Measurements from ENCODE around the gene PAPOLG.

DNA sequence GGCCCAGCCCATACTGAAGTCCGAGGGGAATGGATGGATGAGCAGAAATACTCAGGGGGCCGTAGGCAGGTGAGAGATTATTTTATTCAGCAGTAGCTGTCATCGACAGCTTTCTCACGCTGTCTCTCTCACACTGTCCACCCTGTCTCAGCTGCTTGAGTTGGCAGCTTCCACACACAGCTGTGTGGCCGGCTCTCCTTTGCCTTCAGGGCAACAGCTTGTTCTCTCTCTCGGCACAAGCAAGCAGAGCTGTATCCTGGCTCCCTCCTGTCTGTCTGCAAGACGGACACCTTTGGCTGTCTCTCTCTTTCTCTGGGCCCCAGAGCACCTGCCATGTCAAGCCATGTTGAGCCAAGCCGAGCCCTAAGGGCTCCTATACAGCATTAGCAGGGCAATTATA lies 9.8 kb upstream of the PAPOLG start:
- TF ChIP-seq, protein P1, sequence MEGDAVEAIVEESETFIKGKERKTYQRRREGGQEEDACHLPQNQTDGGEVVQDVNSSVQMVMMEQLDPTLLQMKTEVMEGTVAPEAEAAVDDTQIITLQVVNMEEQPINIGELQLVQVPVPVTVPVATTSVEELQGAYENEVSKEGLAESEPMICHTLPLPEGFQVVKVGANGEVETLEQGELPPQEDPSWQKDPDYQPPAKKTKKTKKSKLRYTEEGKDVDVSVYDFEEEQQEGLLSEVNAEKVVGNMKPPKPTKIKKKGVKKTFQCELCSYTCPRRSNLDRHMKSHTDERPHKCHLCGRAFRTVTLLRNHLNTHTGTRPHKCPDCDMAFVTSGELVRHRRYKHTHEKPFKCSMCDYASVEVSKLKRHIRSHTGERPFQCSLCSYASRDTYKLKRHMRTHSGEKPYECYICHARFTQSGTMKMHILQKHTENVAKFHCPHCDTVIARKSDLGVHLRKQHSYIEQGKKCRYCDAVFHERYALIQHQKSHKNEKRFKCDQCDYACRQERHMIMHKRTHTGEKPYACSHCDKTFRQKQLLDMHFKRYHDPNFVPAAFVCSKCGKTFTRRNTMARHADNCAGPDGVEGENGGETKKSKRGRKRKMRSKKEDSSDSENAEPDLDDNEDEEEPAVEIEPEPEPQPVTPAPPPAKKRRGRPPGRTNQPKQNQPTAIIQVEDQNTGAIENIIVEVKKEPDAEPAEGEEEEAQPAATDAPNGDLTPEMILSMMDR (IDR thresholded peaks at IDR 0.05; ENCODE audit: extremely low read depth in 1 of 2, insufficient read depth in 1 of 2, low read depth in 1 of 2, low read length in 2 of 2): no peak
- TF ChIP-seq POLR2A (IDR thresholded peaks at IDR 0.05; ENCODE audit: low read depth, low read length): no peak
